Right lung (tissue), 10 donors: ENCODE measurements around the gene TREM2. TPM values are rescaled to one million over a fixed set of nuclear protein-coding genes. Genes with fewer than 3 reads are reported as not detected.
"Not testable (repeated sequence)": the region's sequence is repeated elsewhere in the genome, so short reads cannot be mapped to it uniquely, and the experiment has no call there.

ENCODE experiments used
- DNase-seq, 2 donors: peaks; one replicate each; pipeline ENCODE4 v3.0.0-alpha.2; 2013
- long read RNA-seq, 8 donors: transcript quantifications; one replicate each; lab custom pipeline, GENCODE V29; 2026
- polyA plus RNA-seq, 5 donors: library from polyadenylated mRNA; unstranded; fragments of 120-200 nt; gene quantifications; one replicate each; pipeline versions ENCODE4 v1.2.1 to v1.2.3, GENCODE V29; 2013; ENCODE audit warnings: inconsistent platforms in 1 of 5, low replicate concordance in 1 of 5; ENCODE audit not compliant: insufficient read length in 5 of 5, insufficient read depth in 1 of 5

Gene TREM2
- under 1 TPM in 4 of 5 donors, not detected in 1; 0.18 to 0.56 (median 0.33) TPM for polyA plus RNA-seq
- long read RNA-seq, donor 1, result 0 reads
- long read RNA-seq, donor 2, result 0 reads
- long read RNA-seq, donor 3, result 0 reads
- long read RNA-seq, donor 4, result 0 reads
- long read RNA-seq, donor 5, result 0 reads
- long read RNA-seq, donor 6, result 0 reads
- long read RNA-seq, donor 7, partial matches to known transcripts, result 0 of 1 reads
- long read RNA-seq, donor 7, other reads (novel, unspliced or antisense), result 0 of 1 reads
- long read RNA-seq, donor 8, result 0 reads

DNA sequence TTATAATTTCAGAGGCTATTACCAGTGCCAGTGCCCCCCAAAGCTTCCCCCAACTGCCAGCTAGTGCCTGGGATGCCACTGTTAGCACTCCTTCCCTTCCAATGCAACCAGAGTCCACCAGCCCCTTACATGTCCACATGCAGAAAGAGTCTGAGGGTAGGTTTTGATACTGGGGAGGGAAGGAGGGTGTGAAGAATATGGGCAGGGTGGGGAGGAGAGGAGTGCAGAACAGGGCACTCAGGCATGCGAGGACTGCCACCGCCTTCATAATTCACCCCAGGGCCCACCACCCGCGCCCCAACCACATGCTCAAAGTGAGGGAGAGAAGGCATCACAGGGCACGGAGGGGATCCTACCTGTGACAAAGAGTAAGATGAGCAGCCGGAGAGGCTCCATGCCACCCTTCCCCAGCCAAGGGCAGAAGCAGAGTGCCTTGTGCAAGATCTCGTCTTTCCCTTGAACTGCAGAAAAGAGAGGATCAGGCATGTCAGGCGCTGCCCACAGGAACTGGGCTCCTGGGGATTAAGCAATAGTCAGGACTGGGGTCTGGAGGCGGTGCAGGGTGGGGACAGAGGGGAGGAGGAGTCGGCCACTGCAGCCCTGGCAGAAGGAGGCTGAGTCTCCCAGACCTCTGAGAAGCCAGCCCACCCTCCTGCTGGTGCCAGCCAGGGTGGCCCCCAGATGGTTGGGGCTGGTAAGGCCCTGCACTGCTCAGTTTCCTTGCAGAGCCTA, at the start of gene TREM2:
Gene TREM2 (minus strand): TSS at position 430 of the 732 bp plus-strand sequence. CDS start 34 bp downstream, at position 396.
- DNase-seq, result no peak

DNA sequence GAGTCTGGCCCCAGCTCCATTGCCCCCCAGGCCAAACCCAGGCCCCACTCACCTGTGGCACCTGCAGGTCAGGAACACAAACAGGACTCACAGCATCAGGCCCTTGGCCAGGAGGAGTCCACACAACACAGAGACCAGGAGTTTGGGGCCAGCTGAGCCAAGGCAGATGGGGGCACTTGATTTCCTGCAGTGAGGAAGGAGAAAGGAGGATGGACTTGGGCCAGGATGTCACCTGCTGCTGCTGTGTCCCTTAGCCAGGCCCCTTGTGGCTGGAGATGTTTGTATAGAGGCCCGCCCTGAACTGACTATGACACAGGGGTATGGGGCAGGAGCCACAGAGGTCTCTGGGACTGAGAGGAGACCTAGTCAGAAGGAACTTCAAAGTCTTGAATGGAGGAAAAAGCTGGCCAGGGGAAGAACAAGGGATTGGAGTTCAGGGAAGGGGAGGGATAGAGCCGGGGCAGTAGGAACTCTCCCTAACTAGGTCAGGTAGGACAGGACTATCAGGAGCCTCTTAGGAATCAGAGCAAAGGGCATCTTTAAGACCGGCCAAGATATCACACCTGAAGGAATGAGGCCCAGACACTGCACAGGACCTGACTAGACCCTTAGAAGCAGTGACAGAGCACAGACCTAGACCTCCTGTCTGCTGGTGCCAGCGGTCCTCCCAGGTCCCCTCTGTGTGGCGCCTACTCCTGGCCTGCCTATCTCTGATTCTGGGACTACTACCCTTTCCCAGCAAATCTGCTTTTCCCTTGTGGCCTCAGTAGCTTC, 46.8 kb upstream of the TREM2 start:
- no peak for DNase-seq

DNA sequence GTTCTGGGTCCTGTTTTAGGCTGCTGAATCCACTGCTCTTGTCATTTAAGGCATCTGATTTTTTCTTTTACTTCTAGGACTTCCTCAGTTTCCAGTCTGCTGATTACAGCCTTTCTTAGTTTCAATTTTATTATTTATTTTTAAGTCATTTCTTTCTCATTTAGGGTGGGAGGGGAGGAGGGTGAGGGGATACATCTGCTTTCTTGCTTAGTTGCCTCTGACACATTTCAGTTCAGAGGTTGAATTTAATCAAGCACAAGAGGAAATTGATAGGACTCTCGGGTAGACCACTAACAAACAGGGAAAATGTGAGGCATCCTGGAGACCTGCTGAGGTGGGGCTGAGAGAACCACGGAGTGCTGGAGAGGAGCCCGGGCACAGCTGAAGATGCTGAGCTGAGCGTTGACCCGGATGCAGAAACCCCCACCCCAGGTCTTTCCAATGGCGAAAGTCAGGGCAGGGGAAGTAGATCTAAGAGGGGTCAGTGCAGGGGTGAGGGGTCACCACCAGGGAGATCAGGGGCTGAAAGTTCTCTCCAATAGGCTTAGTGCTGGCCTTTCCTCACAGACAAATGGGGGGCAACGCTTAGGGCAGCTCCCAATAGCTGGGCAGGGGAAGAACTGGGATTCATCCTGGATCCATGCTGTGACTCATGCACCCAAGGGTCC, 45.7 kb upstream of the TREM2 start:
- DNase-seq, result no peak

DNA sequence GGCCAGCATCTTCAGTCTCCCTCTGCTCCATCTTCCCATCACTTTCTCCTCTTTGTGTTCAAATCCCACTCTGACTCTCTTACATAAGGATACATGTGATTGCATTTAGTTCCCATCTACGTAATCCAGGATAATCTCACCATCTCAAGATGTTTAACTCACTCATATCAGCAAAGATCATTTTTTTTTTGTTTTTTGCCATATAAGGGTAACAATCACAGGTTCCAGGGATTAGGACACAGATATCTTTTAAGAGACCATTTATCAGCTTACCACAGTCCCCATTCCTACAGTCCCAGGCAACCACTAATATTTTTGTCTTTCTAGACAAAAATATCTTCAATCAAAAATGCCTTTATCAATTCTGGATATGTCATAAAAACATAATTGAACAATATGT, 41.2 kb upstream of the TREM2 start:
- no peak for DNase-seq

DNA sequence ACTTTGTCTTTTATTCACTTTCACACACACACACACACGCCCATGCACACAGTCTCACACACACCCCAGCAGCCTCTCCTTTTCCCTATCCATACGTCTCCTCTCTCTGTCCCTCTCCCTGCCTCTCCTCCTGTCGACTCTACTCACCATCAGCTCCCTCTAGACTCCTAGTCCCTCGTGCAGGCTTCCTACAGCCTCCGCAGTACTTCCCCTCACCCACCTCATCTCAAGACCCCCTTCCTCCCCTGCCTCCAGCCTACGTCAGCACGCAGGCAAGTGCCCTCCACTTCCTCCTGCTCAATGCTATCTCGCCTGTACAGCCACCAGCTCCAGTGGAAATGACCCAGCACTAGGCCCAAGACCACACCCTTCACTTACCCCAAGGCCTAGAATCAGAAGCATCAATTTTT, 38.9 kb upstream of the TREM2 start:
- no peak for DNase-seq

DNA sequence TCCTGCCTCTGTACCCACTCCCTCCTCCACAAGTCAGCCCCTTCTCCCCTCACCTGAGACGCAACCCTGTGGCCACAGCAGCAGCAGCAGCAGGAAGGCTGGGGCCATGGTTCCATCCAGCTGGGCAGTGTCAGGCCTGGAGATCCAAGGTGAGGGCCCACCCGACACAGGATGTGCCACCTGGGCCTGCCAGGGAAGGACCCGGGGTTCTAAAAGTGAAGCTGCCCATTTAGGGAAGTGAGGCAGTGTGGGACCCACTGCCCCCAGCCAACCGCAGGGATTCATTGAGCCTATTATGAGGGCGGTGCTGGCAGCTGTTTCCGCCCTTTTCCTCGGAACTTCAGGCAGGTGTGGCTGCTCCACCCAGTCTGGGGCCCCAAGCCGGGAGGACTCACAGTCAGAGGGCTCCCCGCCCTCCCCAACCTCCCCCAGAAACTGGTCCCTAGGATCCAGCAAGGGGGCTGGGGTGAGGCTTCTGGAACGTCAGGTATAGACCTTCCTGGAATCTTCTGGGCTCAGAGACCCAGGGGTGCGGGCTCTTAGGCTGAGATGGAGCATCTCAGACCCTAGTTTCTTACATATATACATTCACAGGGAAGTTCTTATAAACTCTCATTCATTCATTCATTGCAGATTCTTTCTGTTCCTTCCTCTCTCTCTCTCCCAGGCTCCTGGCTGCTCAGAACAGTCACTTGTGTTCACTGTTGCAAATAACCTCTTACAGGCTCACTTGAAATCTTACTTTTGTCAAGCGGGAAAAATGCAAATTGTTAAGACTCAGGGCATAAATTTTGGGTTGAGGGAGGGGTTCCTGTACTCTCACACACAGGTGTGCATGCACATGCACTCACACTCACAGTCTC, 38.2 kb upstream of the TREM2 start, which contains the start of gene TREML2:
Gene TREML2 (minus strand): TSS at position 249 of the 863 bp plus-strand sequence. CDS start 141 bp downstream, at position 108.
- DNase-seq, result no peak

DNA sequence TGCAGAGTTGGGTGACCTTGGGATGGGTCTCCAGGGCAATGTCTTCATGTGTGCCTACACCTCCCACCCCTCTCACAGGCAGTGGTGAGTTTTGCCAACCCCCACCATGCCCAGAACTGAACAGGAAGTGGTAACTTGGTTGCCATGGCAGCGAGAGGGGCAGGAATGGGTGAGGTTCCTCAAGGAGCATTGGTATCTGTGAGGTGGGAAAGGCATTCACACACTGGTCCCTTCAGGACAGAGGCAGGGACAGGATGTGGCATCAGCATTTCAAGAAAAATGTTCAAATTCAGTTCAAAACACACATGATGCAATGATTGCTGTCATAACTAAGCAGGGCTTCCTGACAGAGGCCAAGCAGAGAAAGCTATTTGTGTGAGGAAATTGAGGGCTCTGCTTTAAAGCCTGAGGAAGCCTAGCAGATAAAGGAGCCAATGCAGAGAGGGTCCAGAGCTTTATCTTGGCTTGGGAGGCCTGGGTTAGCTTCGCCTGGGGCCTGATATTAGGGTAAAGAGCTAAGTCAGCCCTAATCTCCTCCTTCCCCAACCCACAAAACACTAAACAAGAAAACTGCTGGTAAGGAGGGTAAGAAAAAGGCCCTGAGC, 37.5 kb upstream of the TREM2 start:
- no peak for DNase-seq

DNA sequence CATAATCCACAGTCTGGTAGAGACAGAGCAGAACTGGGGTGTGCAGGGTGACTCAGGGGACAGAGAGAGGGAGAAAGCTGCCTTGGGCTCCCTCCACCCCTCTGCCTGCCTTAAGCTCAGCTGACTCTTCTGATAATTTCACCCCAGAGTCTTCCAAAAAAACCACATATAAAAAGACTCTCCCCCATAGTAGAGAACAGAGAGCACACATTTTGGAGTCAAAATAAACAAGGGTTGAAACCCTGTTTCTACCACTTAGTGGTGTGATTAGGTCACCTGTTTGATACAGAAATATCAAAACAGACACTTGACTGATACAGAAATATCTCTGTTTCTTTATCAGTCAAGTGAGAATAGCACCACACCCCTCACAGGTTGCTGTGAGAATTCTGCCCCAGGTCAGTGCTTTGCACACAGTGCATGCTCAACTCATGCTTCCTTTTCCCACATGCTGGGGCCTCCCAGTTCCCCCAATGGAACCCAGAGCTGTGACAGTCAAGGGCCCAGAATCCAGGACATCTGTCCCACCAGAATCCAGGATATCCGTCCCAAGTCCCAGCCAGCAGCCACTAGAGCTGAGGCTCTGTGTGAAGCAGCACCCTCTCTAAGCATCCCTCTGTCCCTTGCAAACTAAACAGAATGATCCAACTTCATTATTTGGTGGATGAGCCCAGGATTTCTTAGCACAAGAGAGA, 36.8 kb upstream of the TREM2 start:
- no peak for DNase-seq

DNA sequence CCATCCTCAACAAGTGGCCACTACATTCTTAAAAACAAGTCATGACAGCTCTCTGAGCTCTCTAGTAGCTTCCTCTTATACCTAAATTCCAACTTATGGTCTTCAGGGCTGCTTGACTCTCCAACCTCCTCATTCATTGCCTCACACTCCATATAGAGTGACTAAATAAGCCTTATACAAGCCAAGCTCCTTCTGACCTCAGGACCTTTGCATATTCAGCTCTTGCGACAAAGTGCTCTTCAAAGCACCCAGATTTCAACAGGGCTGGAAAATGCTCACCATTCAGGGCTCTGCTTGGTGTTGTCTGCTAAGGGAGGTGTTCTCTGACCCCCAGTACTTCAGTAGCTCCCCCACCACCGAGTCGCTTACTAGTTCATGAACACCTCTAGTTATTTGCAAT, 34.3 kb upstream of the TREM2 start:
- no peak for DNase-seq

DNA sequence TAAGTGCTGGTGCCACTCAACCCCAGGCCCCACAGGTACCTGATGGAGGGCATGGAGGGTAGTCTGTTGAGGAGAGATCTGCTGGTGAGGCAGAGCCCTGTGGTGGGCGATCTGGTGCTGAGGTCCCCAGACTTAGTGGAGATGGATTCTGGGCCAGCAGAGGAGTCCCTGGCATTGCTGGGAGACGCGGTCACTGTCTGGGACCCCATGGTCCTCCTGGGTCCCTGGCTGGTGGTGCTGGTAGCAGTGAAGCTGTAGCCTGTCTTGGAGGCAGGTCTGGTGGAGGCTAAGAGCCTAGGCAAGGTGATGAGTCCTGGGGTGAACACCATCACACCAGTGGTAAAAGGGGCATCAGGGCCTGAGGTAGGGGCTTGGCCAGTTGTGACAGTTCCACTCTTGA, 31.5 kb upstream of the TREM2 start:
- no peak for DNase-seq

DNA sequence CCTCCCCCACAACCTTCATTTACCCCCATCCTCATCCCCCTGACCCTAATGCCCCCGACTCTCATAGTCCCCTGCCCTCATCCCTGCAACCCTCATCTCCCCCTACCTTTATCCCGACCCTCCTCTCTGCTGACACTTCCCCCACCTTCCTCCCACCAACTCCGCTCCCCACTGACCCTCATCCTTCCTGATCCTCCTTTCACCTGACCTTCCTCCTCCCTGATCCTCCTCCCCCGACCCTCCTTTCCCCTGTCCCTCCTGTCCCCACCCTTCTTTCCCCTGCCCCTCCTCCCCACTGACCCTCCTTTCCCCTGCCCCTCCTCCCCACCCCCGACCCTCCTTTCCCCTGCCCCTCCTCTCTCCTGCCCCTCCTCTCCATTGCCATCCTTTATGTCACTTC, 31.0 kb upstream of the TREM2 start:
- DNase-seq, result no peak

DNA sequence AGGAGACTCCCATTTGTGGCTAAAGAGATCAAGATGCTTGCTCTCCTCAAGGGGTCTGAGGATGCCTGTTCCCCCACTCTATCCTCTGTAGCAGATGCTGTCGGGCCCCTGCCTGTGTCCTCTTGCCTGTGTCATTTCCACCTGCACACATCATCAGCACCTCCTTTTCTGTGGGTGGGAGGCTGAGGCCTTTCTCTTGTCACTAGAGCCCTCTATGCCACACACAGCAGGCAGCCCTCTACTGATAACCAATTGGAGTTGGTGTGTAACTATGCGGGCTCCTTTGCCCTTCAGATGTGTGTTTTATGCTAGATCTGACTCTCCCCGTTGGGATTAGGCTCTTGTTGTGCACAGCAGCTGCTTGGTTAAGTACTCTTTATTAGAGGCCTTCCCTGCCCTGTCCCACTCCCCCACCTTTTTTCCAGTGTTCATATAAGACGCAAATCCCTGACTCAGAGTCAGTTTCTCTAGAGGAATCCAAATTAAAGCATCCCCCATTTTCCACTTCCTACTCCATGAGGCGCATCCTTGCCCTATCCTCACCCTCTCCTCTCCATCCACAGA, 30.3 kb upstream of the TREM2 start:
- no peak for DNase-seq

DNA sequence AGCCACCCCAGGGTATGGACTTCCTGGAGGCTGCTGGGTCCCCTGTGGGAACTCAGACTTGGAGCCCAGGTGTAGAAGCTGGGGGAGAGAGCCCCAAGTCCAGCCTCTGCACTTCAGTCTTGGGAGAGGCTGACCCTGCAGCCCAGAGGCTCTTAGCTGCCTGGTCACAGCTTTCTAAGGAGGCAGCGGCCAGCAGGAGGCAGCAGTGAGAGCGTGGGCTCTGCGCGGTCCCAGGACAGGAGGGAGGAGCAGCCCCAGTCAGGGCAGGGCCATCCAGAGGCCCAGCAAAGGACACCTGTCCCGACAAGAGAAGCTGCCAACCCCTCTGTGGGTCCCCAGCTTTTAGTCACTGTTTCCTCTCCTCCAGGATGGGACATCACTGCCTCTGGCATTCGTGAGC, 28.7 kb upstream of the TREM2 start:
- no peak for DNase-seq

DNA sequence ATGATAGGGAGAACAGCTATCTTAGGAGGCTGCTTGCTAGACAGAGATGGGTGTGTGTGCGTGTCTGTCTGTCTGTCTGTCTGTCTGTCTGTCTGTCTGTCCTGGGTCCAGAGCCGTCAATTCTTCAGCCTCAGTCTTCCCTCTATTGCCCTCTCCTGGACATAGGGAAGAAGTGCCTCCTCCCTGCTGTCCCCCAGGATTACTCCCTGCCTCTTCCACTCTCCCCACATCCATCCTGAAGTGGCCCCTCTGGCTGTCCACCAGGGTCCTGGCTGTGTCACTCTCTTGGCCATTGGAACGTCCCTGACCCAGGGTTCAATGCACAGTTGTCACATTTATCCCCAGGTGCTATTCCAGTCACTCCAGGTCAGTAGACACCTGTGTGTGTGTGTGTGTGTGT, 27.9 kb upstream of the TREM2 start:
- DNase-seq, result no peak

DNA sequence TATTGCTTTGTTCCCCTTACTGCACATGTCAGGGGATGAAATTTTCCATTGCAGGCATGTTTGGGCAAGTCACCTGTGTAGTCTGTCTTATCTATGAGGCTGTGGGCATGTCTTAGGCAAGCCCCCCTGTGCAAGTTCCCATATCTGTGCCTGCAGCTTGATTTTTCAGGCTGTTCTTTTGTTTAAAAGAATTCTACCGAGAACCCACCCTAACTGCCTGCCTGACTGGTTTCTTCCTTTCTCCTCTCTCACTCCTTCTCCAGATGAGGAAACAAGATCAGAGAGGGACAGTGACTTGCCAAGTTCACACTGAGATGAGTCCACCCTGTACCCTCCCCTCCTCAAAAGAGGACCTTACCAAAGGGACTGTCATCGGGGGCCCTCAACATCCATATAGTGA, 27.1 kb upstream of the TREM2 start:
- no peak for DNase-seq

DNA sequence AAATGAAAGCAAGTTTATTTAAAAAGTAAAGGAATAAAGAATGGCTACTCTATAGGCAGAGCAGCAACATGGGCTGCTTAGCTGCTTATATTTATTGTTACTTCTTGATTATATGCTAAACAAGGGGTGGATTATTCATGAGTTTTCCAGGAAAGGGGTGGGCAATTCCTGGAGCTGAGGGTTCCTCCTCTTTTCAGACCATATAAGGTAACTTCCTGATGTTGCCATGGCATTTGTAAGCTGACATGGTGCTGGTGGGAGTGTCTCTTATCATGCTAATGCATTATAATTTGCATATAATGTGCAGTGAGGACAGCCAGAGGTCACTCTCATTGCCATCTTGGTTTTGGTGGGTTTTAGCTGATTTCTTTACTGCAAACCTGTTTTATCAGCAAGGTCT, 26.1 kb upstream of the TREM2 start:
- DNase-seq, result not testable (repeated sequence)

DNA sequence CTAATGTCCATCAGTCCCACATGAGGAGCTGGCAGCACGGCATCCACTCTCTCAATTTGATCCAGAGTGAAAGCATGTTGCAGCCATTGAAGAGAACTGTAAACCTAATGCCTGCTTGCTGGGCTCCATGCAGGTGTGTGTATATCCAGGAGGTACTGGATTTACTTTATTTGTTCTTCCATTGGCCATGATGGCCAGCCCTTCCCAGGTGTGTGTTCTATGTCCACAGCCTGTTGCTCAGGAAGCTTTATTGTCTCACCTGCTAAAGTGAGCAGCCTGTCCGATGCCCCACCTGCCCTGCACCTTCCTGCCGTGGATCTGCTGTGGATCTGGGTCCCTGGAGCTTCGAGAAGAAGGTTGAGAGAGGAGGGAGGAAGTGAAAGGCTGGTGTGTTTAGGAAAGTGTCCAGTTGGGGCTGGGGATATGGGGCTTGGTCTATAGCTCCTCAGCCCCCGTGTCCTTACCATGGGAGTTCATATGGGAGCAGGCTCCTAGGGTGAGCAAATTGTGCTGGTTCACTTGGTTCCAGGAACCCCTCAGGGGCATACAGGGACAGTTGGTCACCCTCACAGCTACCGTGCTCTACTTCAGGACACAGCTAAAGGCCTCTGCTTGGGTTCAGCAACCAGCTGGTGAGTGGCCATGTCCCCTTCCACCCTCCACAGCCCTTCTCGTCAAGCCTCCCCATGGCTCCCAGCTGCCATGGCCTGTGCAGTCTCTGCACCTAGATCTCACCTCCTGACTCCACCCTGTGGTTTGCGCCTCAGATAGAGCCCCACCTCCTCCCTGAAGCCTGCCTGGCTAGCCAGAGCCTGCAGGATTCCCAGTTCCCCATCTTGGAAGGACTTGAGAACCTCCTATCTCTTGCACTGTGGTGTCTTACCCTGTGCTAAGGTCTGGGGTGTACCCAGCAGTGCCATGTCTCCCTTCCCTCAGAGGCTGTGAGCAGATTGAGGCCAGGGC, 25.3 kb upstream of the TREM2 start:
- DNase-seq, result no peak

DNA sequence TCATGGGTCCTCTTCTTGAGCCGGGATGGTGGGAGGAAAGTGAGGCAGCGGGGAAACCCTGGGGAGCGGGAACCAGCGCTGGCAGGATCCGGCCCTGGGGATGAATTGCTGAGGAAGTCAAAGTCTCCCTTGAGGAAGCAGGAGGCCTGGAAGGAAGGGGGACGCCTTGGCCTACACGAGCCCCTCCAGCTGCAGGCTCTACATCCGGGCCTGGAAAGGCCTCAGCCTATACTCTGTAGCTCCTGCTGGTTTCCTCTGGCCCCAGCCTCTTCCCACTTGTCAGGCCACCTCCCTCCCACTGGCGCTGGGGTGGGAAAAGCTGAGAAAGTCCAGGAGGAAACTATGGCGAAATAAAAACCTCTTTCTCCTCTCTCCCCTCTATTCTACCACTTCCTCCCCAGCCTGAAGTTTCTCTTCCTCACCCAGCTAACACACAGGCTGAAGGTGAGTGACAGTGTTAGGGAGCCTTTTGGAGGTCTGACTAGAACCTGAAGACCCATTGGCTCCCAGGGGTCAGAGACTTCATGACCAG, 23.2 kb upstream of the TREM2 start:
- no peak for DNase-seq
